HL-60 (cell line): ENCODE results near the gene DCK.

Source experiments
- GABPA ChIP-seq: IDR thresholded peaks from 2 replicates; pipeline ENCODE4 v1.6.1; 2012; ENCODE audit warnings: low read depth
- POLR2AphosphoS5 ChIP-seq: IDR thresholded peaks from 2 replicates; pipeline ENCODE4 v1.6.1; 2012; ENCODE audit warnings: low read depth
- SPI1 ChIP-seq: IDR thresholded peaks from 2 replicates; pipeline ENCODE4 v1.6.1; 2012; ENCODE audit warnings: low read depth, mild to moderate bottlenecking, borderline replicate concordance
- TF ChIP-seq, protein P1 (sequence below): IDR thresholded peaks from one replicate; pipeline ENCODE4 v1.5.1; 2011; ENCODE audit warnings: low read length, control low read depth, inconsistent platforms; ENCODE audit not compliant: insufficient read depth
- TF ChIP-seq, protein P2 (sequence below): IDR thresholded peaks from 2 replicates; pipeline ENCODE4 v1.6.1; 2012; ENCODE audit warnings: low read depth; ENCODE audit not compliant: insufficient replicate concordance

GRCh38 chr4:71009890-71010588 lies 16.6 kb downstream of the DCK start:
- TF ChIP-seq, protein P1, sequence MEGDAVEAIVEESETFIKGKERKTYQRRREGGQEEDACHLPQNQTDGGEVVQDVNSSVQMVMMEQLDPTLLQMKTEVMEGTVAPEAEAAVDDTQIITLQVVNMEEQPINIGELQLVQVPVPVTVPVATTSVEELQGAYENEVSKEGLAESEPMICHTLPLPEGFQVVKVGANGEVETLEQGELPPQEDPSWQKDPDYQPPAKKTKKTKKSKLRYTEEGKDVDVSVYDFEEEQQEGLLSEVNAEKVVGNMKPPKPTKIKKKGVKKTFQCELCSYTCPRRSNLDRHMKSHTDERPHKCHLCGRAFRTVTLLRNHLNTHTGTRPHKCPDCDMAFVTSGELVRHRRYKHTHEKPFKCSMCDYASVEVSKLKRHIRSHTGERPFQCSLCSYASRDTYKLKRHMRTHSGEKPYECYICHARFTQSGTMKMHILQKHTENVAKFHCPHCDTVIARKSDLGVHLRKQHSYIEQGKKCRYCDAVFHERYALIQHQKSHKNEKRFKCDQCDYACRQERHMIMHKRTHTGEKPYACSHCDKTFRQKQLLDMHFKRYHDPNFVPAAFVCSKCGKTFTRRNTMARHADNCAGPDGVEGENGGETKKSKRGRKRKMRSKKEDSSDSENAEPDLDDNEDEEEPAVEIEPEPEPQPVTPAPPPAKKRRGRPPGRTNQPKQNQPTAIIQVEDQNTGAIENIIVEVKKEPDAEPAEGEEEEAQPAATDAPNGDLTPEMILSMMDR, result peak; percentile 2
- TF ChIP-seq GABPA (no peak), POLR2AphosphoS5 (no peak), SPI1 (no peak)
- TF ChIP-seq, protein P2, sequence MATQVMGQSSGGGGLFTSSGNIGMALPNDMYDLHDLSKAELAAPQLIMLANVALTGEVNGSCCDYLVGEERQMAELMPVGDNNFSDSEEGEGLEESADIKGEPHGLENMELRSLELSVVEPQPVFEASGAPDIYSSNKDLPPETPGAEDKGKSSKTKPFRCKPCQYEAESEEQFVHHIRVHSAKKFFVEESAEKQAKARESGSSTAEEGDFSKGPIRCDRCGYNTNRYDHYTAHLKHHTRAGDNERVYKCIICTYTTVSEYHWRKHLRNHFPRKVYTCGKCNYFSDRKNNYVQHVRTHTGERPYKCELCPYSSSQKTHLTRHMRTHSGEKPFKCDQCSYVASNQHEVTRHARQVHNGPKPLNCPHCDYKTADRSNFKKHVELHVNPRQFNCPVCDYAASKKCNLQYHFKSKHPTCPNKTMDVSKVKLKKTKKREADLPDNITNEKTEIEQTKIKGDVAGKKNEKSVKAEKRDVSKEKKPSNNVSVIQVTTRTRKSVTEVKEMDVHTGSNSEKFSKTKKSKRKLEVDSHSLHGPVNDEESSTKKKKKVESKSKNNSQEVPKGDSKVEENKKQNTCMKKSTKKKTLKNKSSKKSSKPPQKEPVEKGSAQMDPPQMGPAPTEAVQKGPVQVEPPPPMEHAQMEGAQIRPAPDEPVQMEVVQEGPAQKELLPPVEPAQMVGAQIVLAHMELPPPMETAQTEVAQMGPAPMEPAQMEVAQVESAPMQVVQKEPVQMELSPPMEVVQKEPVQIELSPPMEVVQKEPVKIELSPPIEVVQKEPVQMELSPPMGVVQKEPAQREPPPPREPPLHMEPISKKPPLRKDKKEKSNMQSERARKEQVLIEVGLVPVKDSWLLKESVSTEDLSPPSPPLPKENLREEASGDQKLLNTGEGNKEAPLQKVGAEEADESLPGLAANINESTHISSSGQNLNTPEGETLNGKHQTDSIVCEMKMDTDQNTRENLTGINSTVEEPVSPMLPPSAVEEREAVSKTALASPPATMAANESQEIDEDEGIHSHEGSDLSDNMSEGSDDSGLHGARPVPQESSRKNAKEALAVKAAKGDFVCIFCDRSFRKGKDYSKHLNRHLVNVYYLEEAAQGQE, result no peak
